Measurements from ENCODE around the gene S100A7. TPM values are rescaled to one million over a fixed set of nuclear protein-coding genes. Genes with fewer than 3 reads are reported as not detected.

S100A7 gene
- total and polyA plus RNA-seq, 3 donors from 2014 or later = not detected

DNA sequence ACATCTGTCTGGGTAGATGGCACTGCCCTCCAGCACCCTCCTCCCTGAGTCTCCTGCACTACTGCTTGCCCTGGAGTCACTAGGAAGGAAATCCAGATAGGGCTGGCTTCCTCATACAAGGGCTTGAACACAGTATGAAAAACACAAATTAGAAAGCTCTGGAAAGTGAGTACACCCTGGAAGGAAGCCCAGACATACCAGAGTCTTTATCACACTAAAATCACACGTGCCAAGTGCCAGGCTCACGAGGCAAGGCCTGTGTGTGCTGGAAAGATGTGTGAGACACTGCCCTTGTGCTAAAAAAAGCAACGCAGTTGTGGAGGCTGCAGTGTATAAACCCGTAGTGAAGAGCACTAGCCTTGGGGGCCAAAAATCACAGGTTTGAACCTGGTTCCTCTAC is 28.3 kb upstream of the S100A7 start:
- WGBS, 2 donors = 35 to 48% methylated on average over 4 of the region's 4 CpGs
- Histone ChIP-seq H3K27ac (no peak overlapping the region), H3K9me3 (no peaks in the 10 kb centered on the region), H3K4me3 (no peak overlapping the region), H3K36me3 (ENCODE audit: low read depth, missing control alignments) (no peaks in the 10 kb centered on the region), H3K4me1 (no peaks in the 10 kb centered on the region), H3K27me3 (no peaks in the 10 kb centered on the region)
- peak; percentile 60 for DNase-seq
- TF ChIP-seq, protein P1, sequence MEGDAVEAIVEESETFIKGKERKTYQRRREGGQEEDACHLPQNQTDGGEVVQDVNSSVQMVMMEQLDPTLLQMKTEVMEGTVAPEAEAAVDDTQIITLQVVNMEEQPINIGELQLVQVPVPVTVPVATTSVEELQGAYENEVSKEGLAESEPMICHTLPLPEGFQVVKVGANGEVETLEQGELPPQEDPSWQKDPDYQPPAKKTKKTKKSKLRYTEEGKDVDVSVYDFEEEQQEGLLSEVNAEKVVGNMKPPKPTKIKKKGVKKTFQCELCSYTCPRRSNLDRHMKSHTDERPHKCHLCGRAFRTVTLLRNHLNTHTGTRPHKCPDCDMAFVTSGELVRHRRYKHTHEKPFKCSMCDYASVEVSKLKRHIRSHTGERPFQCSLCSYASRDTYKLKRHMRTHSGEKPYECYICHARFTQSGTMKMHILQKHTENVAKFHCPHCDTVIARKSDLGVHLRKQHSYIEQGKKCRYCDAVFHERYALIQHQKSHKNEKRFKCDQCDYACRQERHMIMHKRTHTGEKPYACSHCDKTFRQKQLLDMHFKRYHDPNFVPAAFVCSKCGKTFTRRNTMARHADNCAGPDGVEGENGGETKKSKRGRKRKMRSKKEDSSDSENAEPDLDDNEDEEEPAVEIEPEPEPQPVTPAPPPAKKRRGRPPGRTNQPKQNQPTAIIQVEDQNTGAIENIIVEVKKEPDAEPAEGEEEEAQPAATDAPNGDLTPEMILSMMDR (IDR thresholded peaks at IDR 0.05) = no peak
- no peak for TF ChIP-seq POLR2A (IDR thresholded peaks at IDR 0.05)
- intact Hi-C loops (cut with DNase I; ENCODE audit: low total_unique reads) = no loop called here

DNA sequence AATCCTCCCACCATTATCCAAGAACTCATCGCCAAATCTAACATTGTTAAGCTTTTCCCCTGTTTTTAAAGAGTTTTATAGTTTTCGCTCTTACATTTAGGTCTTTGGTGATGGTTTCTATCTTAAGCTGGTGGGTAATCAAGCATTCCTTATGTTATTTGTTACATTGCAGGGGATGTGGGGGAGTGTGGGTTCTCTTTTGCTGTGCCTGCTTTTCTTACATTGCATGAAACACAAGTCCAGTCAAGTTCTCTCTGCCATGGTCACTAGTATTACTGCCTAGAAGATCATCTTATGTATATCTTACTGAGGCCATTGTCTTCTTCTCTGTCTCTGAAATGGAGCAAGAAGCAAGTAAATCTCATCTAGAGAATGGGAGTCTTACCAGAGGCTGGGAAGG is 27.3 kb upstream of the S100A7 start:
- no peaks in the 10 kb centered on the region for H3K36me3 ChIP-seq (ENCODE audit: low read depth, missing control alignments)
- no peak overlapping the region for H3K27ac ChIP-seq
- no peak overlapping the region for H3K4me3 ChIP-seq
- no peaks in the 10 kb centered on the region for H3K9me3 ChIP-seq
- TF ChIP-seq, protein P1 (IDR thresholded peaks at IDR 0.05) = no peak
- TF ChIP-seq POLR2A (IDR thresholded peaks at IDR 0.05) = no peak
- no peaks in the 10 kb centered on the region for H3K4me1 ChIP-seq
- no peaks in the 10 kb centered on the region for H3K27me3 ChIP-seq
- intact Hi-C loops (cut with DNase I; ENCODE audit: low total_unique reads) = no loop called here
- 69 to 88% methylated on average over 2 of the region's 2 CpGs for WGBS, 2 donors
- DNase-seq = no peak

DNA sequence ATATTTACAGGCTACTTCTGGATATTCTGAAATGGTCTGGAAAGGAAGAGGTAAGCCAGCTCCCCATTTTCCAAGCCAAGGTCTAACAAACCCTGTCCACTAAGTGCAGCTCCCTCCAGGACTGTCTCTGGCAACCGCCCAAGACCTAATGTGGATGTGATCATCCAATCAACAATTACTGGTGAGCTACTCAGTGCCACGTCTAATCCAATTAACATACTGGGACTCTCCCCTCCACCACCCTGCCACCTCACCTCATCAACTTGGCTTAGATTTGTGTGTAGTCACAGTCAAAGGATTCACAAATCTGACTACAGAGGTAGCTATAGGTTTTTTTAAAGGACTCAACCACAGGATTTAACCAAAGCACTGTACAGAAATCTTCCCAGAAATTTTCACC is 25.4 kb upstream of the S100A7 start:
- TF ChIP-seq, protein P1 (IDR thresholded peaks at IDR 0.05) = no peak
- TF ChIP-seq POLR2A (IDR thresholded peaks at IDR 0.05) = no peak
- H3K27me3 ChIP-seq = no peaks in the 10 kb centered on the region
- intact Hi-C loops (cut with DNase I; ENCODE audit: low total_unique reads) = no loop called here
- DNase-seq = no peak
- H3K4me3 ChIP-seq = no peak overlapping the region
- H3K36me3 ChIP-seq (ENCODE audit: low read depth, missing control alignments) = no peaks in the 10 kb centered on the region
- no peaks in the 10 kb centered on the region for H3K4me1 ChIP-seq
- H3K9me3 ChIP-seq = no peaks in the 10 kb centered on the region
- WGBS, 2 donors = 75 to 77% methylated on average over 2 of the region's 2 CpGs
- no peak overlapping the region for H3K27ac ChIP-seq

DNA sequence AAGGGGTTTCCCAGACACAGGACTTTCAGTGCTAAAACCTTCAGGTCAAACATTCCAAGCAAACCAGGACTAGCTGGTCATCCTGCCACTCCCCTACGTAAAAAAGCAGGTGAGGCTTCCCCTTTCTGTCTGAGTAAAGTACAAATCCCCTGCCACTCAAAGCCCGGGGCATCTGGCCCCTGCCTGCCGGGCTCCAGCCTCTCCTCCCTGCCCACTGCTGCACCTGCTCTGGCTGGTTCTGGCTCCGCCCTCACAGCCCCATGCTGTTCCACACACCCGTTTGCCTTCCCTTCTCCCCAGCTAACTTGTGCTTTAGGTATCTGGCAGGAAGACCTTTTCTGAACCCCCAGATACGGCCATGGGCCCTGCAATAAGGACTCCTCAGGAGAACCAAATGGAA is 23.3 kb upstream of the S100A7 start:
- Histone ChIP-seq H3K27ac (no peak overlapping the region), H3K27me3 (no peaks in the 10 kb centered on the region), H3K9me3 (no peaks in the 10 kb centered on the region), H3K4me3 (no peak overlapping the region), H3K4me1 (no peaks in the 10 kb centered on the region), H3K36me3 (ENCODE audit: low read depth, missing control alignments) (no peaks in the 10 kb centered on the region)
- 66 to 72% methylated on average over 6 of the region's 6 CpGs for WGBS, 2 donors
- DNase-seq = no peak
- no peak for TF ChIP-seq POLR2A (IDR thresholded peaks at IDR 0.05)
- TF ChIP-seq, protein P1 (IDR thresholded peaks at IDR 0.05) = no peak
- intact Hi-C loops (cut with DNase I; ENCODE audit: low total_unique reads) = no loop called here

DNA sequence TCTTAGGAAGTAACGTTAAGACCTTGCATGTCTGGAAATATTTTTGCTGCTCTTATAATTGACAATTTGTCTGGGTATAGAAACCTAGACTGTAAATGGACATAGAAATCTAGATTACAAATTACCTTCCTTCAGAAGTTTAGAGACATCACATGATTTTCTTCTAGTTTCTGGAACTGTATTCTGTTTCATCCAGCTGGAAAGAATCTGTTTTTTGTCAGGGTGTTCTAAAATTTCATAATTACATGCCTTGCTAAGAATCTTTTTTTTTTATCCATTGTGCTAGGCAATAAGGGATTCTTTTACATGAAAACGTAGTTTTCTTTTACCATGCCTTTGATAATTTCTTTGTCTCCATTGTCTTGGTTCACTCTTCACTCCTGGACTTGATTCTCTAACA is 20.7 kb upstream of the S100A7 start:
- no peaks in the 10 kb centered on the region for H3K27me3 ChIP-seq
- 43 to 49% methylated on average over 2 of the region's 2 CpGs for WGBS, 2 donors
- no peaks in the 10 kb centered on the region for H3K4me1 ChIP-seq
- no peak for DNase-seq
- H3K9me3 ChIP-seq = no peaks in the 10 kb centered on the region
- no peaks in the 10 kb centered on the region for H3K36me3 ChIP-seq (ENCODE audit: low read depth, missing control alignments)
- H3K27ac ChIP-seq = no peak overlapping the region
- no peak for TF ChIP-seq POLR2A (IDR thresholded peaks at IDR 0.05)
- TF ChIP-seq, protein P1 (IDR thresholded peaks at IDR 0.05) = no peak
- no peak overlapping the region for H3K4me3 ChIP-seq
- intact Hi-C loops (cut with DNase I; ENCODE audit: low total_unique reads) = no loop called here

All from testis (tissue), 3 donors.